Thymus (tissue), 11 donors: ENCODE results near the gene ABHD8. TPM values are rescaled to one million over a fixed set of nuclear protein-coding genes. Genes with fewer than 3 reads are reported as not detected.

Experiments used
- DNase-seq, 9 donors: peaks; one replicate each; pipeline ENCODE4 v3.0.0-alpha.2; 2013; ENCODE audit warnings: low spot score in 9 of 9, low read depth in 6 of 9, missing footprints in 1 of 9
- H3K27ac ChIP-seq, 2 donors: one replicate each; pipeline ENCODE4 v1.5.1; 2013; ENCODE audit warnings: control low read depth in 1 of 2, low read depth in 1 of 2, low read length in 1 of 2, mild to moderate bottlenecking in 1 of 2, moderate library complexity in 1 of 2
- H3K27me3 ChIP-seq, 2 donors: one replicate each; pipeline ENCODE4 v1.5.1; 2013; ENCODE audit warnings: low read length in 1 of 2; ENCODE audit not compliant: control insufficient read depth in 2 of 2, insufficient read depth in 1 of 2
- H3K36me3 ChIP-seq, 2 donors: one replicate each; pipeline ENCODE4 v1.5.1; 2013; ENCODE audit warnings: low read length in 1 of 2, mild to moderate bottlenecking in 1 of 2, moderate library complexity in 1 of 2; ENCODE audit not compliant: control insufficient read depth in 2 of 2, insufficient read depth in 2 of 2
- H3K4me1 ChIP-seq, 2 donors: one replicate each; pipeline ENCODE4 v1.5.1; 2013; ENCODE audit warnings: low read length in 2 of 2; ENCODE audit not compliant: control insufficient read depth in 2 of 2, insufficient read depth in 2 of 2
- H3K4me3 ChIP-seq, 2 donors: one replicate each; pipeline ENCODE4 v1.5.1; 2013; ENCODE audit warnings: low read length in 2 of 2, control low read depth in 1 of 2, mild to moderate bottlenecking in 1 of 2
- H3K9me3 ChIP-seq, 2 donors: one replicate each; pipeline ENCODE4 v1.5.1; 2013; ENCODE audit warnings: low read length in 1 of 2, mild to moderate bottlenecking in 1 of 2; ENCODE audit not compliant: control insufficient read depth in 2 of 2, insufficient read depth in 1 of 2
- WGBS: extraction: QIAGEN DNeasy Blood & Tissue Kit; methylation state at CpG from one replicate; pipeline ENCODE4 v1.1.7; 2013; 5-methylcytosine and 5-hydroxymethylcytosine counted together
- polyA plus RNA-seq: library from polyadenylated mRNA; stranded (reverse); fragments of 200-250 nt; gene quantifications from one replicate; pipeline ENCODE4 v1.2.3, GENCODE V29; 2013
- total RNA-seq: library from RNA; stranded (reverse); fragments of 120-200 nt; gene quantifications from one replicate; pipeline ENCODE4 v1.2.4, GENCODE V29; 2013
- donor health status: healthy.

The ABHD8 gene
- total and polyA plus RNA-seq, 2 donors: 9.7 to 10.3 TPM

DNA sequence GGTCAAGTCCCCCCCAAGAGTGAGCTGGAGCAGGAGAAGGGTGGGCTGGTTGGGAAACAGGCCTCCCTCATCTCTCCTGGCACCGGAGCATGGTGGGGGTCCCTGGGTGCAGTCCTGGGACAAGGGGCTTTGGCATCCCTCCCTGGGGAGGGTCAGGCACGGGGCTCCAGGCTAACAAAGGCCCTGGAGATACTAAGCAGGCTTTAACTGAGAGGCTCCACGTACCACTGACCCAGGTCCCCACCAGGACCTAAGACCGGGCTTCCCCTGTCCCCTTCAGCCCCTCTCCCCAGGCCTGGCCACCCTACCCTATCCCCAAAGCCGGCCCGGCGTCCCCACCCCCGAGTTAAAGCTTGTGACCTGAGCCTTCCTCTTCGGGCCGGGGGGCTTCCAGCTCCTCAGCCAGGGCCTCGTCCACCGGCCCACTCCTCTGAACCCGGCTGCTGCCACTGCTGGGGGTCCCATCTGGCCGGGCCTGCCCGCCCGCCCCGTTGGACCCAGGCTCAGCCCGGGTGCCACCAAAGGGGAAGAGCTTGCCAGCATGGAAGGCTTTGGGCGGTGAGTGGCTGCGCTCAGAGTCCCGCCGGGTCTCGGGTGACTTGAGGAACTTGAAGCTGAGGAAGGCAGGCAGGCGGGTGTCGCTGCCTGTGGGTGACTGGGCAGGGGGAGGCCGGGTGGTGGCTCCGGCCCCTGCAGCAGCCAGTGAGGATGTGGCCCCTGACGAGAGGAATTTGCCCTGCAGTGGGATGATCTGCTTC is 21.3 kb upstream of the ABHD8 start:
- H3K36me3 ChIP-seq: peaks cover 41 to 47% of the 10 kb centered on the region in 2 donors
- no peaks in the 10 kb centered on the region for H3K9me3 ChIP-seq
- 97% methylated on average over 28 of the region's 28 CpGs for WGBS
- DNase-seq: no peak
- H3K27ac ChIP-seq: no peak overlapping the region
- H3K27me3 ChIP-seq: peaks cover 3 to 19% of the 10 kb centered on the region in 2 donors
- H3K4me3 ChIP-seq: no peak overlapping the region
- H3K4me1 ChIP-seq: peaks cover 10 to 23% of the 10 kb centered on the region in 2 donors

DNA sequence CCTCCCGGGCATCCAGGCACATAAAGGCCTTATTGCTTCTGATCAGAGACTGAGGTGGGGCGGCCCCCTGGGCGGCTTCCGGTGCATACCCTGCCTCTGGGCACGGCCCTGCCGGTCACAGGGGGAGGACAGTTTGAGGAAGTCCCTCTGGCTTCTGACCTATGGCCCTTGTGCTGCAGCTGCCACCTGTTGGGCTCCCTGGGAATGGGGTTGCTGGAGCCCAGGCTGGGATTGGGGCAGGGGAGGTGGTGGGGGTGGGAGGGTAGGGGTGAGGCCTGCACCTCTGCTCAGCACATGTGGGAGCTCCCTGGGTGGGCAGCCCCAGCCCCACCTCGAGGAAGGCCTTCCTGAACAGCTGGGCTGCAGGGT is 20.7 kb upstream of the ABHD8 start:
- no peak overlapping the region for H3K27ac ChIP-seq
- peaks cover 5 to 18% of the 10 kb centered on the region in 2 donors for H3K4me1 ChIP-seq
- DNase-seq: peak in 1 of 9 donors; percentile 33
- H3K9me3 ChIP-seq: no peaks in the 10 kb centered on the region
- peaks cover 3 to 14% of the 10 kb centered on the region in 2 donors for H3K27me3 ChIP-seq
- 22% methylated on average over 7 of the region's 7 CpGs for WGBS
- H3K36me3 ChIP-seq: peaks cover 46 to 53% of the 10 kb centered on the region in 2 donors
- H3K4me3 ChIP-seq: peak overlapping the region in 1 of 2 donors; percentile 24

DNA sequence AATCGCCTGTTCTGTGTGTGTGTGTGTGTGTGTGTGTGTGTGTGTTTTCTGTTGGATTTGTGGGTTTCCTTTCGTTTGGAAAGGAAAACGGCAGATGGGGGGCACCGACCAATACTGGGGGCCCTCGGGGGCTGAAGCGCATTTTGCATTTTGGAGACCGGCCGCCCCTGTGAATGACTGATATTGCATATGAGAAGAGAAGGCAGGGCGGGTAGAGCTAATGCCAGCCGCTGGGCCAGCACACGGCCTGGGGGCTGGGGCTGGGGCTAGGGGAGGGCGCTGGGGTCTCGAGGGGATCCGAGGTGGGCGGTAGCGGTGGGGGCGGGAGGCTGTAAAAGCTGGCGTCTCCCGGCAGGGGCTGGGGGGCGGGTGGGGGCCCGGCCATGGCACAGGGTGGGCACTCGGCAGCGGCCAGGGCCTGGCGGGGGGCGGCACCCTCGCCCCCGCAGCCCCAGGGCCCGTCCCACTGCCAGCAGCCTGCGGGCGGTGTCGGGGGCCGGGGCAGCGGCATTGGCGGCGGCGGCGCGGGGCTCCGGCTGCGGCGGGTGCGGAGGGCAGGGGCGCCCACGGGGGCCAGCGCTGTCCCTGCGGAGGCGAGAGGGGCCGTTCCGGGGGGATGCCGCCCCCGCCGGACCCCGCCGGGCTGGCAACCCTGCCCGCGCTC is 20.2 kb upstream of the ABHD8 start:
- H3K27me3 ChIP-seq: peaks cover 3 to 12% of the 10 kb centered on the region in 2 donors
- no peak overlapping the region for H3K27ac ChIP-seq
- H3K4me3 ChIP-seq: peak overlapping the region in 1 of 2 donors; percentile 24
- H3K36me3 ChIP-seq: peaks cover 49 to 57% of the 10 kb centered on the region in 2 donors
- DNase-seq: no peak
- H3K4me1 ChIP-seq: peaks cover 2 to 15% of the 10 kb centered on the region in 2 donors
- WGBS: 31% methylated on average over 56 of the region's 56 CpGs
- no peaks in the 10 kb centered on the region for H3K9me3 ChIP-seq

DNA sequence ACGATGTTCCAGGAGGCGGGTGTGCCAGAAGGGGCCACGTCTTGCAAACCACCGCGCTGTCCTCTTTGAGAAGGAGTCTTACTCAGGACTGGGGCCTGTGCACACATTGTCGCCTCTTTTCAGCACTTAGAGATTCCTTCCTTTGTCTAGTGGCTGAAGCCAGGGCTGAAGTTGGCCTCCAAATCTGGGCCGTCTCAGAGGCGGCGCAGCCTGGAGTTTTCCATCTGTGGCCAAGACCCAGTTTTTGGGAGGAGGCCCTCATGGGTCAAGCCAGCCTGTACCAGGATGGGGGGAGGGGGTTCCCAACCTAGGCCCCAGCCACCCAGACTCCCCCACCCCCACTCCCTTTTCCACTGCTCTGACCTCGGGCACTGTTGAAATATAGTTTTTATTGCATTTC is 19.6 kb upstream of the ABHD8 start:
- H3K27me3 ChIP-seq: peaks cover 3 to 12% of the 10 kb centered on the region in 2 donors
- peaks cover 50 to 57% of the 10 kb centered on the region in 2 donors for H3K36me3 ChIP-seq
- H3K9me3 ChIP-seq: no peaks in the 10 kb centered on the region
- 87% methylated on average over 10 of the region's 10 CpGs for WGBS
- no peak overlapping the region for H3K4me3 ChIP-seq
- peaks cover 0 to 9% of the 10 kb centered on the region in 2 donors for H3K4me1 ChIP-seq
- no peak overlapping the region for H3K27ac ChIP-seq
- DNase-seq: no peak

DNA sequence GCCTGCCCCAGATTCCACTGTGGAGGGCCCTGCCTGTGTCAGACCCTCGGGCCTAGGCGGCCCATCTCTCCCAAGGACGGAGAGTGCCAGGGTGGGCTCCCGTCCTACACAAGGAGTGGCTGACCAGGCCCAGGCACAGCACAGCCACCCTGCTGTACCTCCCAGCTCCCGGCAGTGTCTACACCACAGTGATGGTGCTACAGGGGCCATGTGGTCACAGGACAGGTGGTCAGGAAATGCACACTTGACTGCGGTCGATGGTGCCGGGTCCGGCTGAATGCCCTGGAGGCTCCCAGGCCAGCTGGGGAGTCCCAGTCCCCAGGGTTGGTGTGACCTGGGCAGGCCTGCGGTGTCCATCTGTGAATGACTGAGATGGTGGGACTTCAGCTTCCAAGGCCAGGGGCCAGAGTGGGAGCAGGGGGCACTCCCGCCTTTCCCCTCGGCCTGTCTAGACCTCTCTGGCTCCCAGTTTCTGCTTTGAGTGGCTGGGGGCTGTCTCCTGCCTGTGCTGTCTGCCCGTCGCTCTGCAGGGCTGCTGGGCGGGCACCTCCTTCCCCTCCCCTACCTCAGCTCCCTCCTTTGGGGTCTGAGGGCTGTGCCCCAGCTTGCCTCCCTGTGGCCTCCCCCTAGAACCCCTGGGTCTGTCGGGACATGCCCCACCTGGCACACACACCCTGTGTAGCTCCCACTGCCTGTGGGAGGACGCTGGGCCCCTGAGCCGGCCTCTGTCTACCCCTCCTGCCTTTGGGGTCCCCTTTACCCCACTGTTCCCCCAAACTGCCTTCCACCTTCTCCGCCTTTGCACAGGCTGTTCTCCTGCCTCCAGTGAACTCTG is 18.6 kb upstream of the ABHD8 start:
- peaks cover 3 to 12% of the 10 kb centered on the region in 2 donors for H3K27me3 ChIP-seq
- no peak for DNase-seq
- H3K9me3 ChIP-seq: no peaks in the 10 kb centered on the region
- H3K4me3 ChIP-seq: no peak overlapping the region
- H3K4me1 ChIP-seq: peaks cover 0 to 8% of the 10 kb centered on the region in 2 donors
- H3K36me3 ChIP-seq: peaks cover 46 to 57% of the 10 kb centered on the region in 2 donors
- 91% methylated on average over 19 of the region's 19 CpGs for WGBS
- no peak overlapping the region for H3K27ac ChIP-seq

- Histone ChIP-seq H3K27ac (no peak overlapping the region), H3K4me3 (no peak overlapping the region), H3K9me3 (no peaks in the 10 kb centered on the region), H3K36me3 (peaks cover 52 to 63% of the 10 kb centered on the region in 2 donors), H3K4me1 (peaks cover 0 to 8% of the 10 kb centered on the region in 2 donors), H3K27me3 (peaks cover 3 to 12% of the 10 kb centered on the region in 2 donors)
- WGBS: 83% methylated on average over 11 of the region's 11 CpGs
- no peak for DNase-seq
Measured at GRCh38 chr19:17320435-17320834, 17.2 kb upstream of the ABHD8 start.

DNA sequence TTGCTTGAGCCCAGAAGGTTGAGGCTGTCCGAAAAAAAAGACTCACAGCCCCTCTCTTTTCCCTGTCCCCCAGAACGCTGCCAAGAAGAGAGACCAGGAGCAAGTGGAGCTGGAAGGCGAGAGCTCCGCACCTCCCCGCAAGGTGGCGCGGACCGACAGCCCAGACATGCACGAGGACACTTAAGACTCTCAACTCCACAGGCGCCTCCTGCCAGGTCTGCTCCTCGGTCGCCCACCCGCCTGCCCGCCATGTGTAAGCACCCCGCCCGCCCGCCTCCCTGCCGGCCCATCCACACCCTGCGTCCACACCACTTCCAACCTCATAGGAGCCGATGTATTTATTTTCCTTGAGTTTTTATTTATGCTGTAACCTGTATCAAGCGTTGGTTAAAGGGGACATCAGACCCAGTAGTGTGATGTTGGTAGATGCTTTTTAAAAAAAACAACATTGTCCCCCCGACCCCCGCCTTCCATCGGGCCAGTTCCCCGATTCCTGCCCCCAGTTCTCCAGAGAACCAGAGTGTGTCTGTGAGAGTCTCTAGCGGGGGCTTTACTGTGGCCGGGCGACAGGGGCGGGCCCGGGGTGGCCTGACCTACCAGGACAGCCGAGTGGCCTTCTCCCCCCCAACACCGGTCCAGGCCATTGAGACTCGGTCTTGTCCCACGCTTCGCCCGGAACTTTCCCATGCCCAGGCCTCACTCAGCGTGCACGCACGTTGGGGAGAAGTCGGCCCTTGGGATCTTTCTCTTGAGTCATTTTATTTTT is 16.4 kb upstream of the ABHD8 start:
- WGBS: 98% methylated on average over 40 of the region's 40 CpGs
- no peak for DNase-seq

GRCh38 chr19:17318966-17319365 is 15.7 kb upstream of the ABHD8 start:
- H3K36me3 ChIP-seq: peaks cover 58 to 64% of the 10 kb centered on the region in 2 donors
- DNase-seq: no peak
- H3K27ac ChIP-seq: no peak overlapping the region
- no peak overlapping the region for H3K4me3 ChIP-seq
- H3K27me3 ChIP-seq: peaks cover 3 to 12% of the 10 kb centered on the region in 2 donors
- H3K9me3 ChIP-seq: no peaks in the 10 kb centered on the region
- peaks cover 0 to 8% of the 10 kb centered on the region in 2 donors for H3K4me1 ChIP-seq
- 84% methylated on average over 6 of the region's 6 CpGs for WGBS

More for the DNA sequence above, 16.4 kb upstream of the ABHD8 start:
- peaks cover 3 to 12% of the 10 kb centered on the region in 2 donors for H3K27me3 ChIP-seq
- H3K36me3 ChIP-seq: peaks cover 54 to 59% of the 10 kb centered on the region in 2 donors
- H3K4me3 ChIP-seq: no peak overlapping the region
- peaks cover 0 to 8% of the 10 kb centered on the region in 2 donors for H3K4me1 ChIP-seq
- H3K27ac ChIP-seq: no peak overlapping the region
- no peaks in the 10 kb centered on the region for H3K9me3 ChIP-seq
